Kidney capillary endothelial cell (primary cell): ENCODE measurements around the gene CYBRD1.
A peak's percentile ranks its signal among the peaks of the same experiment; 100 is the strongest.
"Not testable (repeated sequence)": the region's sequence is repeated elsewhere in the genome, so short reads cannot be mapped to it uniquely, and the experiment has no call there.

ENCODE experiments used
- DNase-seq: peaks from one replicate; pipeline ENCODE4 v3.0.0-alpha.2; 2018; ENCODE audit warnings: low spot score

The CYBRD1 gene

DNA sequence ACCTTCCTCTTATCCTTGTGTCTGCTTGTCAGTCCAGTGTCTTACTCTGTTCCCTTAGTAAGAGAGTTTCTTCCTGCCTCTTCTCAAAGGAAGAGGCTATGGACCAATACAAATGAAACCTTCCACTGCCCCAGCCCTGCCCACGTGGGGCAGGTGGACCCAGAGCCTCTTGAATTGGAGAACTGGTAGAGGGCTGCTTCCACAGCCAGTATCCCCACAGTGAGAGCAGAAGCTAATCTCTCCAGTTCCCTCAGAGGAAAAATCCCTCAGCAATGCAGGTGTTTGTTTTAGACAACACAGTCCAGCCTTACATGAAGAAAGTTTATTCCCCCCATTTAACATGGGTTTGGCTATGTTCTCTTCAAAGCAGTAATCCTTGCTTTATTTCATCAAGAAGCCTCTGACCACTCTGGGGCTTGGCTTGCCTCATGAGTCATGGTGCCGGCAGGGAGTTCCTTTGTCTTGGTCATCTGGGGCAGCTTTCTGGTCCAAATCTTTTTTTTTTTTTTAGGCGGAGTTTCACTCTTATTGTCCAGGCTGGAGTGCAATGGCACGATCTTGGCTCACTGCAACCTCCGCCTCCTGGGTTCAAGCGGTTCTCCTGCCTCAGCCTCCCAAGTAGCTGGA, 6.5 kb upstream of the CYBRD1 start:
- no peak for DNase-seq

DNA sequence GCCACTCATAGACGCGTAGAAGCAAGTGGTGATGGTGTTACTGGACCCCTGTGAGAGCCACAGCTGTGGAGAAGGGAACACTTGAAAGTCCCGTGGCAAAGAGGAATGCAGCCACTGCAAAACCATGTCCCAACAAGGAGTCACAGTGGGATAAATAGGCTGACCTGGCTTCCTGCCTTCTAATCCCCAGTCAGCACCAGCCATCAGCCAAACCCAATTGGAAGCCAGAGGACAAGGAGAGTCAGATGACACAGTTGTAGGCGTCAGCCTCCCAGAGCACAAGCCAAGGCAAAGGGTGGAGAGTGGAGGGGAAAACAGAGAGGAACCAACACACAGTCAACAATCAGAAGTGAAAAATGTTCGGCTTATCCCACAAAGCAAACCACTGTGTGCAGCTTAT, 5.5 kb upstream of the CYBRD1 start:
- DNase-seq = no peak

DNA sequence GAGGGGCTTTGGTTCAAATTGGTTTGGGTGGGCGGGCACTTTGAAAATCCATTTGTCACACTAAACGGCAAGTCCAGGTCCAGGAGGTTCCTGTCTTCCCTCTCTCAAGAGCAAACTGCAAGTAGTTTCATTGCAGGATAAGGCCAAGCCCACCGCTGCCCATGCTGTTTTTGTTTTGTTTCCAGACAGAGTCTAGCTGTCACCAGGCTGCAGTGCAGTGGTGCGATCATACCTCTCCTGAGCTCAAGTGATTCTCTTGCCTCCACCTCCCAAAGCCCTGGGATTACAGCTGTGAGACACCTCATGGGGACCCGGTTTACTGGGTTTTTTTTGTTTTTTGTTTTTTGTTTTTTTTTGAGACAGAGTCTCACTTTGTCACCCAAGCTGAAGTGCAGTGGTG, 1.8 kb upstream of the CYBRD1 start:
- no peak for DNase-seq

DNA sequence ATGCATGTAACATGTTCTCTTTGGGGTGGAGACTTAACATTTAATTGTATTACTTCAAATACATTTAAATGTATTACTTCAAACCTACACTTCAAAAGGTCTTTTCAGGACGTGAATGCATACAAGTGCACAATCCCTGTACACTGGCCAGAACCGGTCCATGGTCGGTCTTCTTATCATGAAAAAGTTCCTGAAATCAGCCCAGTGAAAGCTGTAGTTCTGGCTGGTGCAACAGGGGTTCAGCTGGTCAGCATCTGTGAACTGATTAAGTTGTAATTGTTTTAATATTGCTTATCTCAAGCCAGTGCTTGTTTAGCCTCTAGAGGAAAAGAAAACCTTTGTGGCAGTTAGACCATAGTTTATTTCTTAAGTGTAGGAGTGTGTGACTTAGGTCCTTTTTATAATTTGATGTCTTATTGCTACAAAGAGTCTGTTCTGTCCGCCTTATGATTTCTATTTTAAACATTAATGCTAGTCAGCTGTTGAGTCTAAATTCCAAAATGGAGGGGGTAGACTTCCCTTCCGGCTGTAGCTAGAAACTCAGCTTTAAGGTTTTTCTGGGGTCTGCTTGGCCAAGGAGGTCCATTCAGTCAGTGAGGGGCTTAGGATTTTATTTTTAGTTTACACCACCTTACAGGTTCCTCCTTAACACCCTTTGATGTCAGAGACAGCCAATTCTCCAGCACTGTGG, 768 bp upstream of the CYBRD1 start:
- no peak for DNase-seq

DNA sequence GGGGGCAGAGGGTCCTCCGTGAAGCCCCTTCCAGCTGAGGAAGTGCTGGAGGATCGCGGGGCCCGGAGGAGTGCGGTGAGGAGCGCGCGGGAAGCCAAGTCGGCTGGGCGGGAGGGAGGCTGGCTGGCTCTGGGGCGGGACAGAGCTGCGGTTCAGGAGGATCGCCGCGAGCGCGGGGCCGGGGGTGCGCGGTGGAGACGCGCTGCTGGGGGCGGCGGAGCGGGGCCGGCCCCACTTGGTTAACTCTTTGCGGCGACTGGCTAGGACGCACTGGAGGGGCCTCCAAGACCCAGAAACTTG, 464 bp downstream of the CYBRD1 start:
- DNase-seq = no peak

DNA sequence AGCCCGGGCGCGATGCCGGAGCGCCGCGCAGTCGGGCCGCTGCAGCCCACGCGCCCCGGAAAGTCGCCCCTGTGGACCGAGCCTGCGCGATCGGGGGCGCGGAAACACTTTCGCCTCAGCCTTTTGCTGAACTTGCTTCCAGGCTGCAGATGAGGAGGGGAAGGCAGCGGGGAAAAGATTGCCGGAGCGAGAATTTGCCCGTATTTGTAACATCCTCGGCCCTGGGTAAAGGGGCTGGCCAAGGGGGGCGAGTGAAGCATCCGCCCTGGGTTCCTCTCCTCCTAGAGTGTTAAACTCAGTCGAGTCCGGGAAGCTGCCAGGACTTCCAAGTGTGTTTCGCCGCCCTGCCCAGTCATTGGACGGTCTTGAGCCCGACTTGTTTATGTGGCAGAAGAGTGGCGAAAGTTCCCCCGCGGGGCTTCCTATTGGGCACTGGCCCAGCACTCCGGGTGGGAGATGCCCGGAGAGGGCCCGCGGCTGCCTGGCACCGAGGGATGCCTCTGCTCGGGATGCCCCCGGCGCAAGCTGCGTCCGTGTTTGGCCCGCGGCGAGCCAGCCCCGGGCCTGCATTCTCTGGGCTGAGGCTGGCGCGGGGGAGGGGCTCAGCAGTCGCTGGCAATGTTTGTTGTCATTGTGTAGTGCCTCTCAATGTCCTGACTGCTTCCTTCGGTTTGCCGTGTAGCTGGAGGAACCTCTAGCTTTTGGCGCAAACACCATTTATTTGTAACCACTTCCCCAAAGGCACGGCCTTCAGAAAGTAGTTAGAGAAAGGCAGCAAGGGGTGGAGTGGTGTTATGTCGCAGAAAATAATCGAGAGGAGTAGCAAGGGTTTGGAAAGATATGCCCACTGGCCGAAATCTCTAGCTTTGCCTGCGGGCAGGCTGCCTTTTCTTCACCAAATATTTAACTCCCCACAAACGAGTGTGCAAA, 1.1 kb downstream of the CYBRD1 start:
- peak; percentile 47 for DNase-seq

DNA sequence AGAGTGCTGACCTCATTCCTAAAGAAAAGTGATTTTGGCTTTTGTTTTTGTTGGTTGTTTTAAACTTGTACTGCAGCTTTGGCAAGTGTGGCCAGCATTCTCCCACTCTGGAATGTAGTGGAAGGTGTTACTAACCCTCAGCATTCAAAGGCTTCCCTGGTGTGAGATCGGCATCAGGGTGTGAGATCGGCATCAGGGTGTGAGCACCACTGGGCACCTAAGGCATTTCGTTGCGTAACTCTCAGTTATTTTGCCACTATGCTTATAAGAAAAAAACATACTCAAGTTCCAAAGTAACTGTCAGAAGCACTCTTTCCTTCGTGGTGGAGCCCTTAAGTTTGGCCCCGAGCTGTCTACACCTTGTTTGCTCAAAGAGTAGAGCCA, 1.7 kb downstream of the CYBRD1 start:
- DNase-seq = no peak

DNA sequence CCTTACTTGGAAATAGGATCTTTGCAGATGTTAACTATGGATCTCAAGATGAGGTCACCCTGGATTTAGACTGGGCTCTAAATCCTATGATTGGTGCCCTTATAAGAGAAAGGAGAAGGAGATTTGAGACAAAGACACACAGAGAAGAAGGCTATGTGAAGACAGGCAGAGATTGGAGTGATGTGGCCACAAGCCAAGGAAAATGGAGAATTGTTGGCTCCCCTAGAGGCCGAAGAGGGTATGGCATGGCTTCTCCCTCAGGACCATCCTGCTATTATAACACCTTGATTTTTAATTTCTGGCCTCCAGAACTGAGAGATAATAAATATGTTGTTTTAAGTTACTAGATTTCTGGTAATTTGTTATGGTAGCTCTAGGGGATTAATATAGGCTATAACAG, 7.6 kb downstream of the CYBRD1 start:
- DNase-seq = no peak

DNA sequence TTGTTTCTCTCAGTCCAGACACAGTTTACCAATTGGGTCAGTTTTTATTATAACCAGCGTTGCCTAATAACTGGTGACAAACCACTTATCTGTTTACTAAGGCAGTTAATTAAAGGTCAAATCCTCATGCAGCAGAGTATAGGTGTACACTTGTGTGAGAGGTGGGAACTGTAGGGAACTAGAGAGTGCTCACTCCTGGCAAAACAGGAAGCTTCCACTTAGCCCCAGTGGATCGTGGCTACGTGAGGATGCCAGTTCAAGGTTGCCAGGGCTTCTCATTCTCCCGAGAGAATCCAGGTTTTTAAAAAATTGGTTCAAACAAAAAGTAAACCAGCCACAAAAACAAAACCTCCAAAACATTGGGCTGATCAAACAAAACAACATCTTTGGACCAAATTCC, 8.1 kb downstream of the CYBRD1 start:
- no peak for DNase-seq

DNA sequence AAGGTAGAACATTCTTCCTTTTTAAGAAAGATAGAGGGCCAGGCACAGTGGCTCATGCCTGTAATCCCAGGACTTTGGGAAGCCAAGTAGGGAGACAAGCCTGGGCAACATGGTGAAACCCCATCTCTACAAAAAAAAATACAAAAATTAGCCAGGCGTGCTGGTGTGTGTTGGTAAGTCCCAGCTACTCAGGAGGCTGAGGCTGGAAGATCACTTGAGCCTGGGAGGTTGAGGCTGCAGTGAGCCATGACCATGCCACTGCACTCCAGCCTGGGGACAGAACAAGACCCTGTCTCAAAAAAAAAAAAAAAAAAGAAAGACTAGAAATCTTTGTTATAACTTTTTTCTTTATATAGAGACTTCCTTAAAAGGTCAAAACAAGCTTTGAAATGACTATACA, 8.6 kb downstream of the CYBRD1 start:
- DNase-seq = not testable (repeated sequence)

DNA sequence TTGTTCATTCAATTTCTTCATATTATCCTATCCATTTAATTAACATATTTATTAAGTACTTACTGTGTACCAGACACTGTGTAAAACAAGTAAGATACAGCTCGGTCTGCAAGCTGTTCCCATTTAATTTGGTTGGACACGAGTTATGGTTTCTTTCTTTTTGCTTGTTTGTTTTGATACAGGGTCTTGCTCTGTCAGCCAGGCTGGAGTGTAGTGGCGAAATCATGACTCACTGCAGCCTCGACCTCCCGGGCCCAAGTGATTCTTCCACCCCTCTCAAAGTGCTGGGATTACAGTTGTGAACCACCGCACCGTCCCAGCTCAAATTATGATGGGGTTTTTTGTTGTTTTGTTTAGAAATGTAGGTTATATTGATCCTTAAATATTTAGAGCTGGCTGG, 9.0 kb downstream of the CYBRD1 start:
- peak; percentile 9 for DNase-seq

DNA sequence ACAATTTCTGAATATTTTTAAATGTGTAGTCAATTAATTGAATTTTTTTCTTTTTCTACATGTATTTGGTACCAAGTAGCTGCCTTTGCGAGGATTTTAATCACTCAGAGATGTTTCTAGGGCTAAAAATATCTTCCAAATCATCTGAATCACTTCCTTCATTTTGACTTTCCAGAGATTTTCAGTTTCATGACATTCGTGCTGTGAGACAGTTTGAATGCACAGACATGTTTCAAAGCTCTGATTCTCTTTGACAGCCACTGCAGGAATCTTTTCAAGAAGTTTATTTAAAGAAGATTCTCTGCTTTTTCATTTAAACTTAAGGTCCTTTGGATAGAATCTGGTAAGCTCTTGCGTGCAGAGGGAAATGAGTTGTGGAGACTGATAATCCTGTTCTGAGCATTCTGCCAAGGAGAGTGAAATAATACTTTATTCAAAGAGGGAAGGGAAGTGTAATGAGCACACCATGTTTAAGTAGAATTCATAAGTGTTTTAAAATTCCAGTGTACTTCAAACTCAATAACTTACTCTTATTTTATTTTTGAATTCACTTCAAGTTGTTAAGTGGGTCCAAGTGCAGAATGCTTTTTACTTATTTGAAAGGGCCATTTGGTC, 9.7 kb downstream of the CYBRD1 start:
- no peak for DNase-seq

DNA sequence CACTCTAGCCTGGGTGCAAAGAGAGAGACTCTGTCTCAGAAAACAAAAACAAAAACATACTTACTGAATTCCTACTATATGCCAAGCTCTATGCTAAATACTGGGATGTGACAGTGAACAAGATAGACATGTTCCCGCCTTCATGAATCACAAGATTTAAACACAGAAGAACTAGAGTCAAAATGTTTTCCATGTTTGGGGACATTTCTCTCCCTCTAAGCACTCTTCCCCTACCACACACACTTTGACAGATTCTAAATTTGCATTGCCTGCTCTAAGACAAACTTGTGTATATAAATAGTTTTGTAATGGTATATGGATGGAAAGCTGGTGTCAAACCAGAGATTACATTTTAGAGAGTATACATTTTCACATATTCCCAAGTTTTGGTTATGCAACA, 11.1 kb downstream of the CYBRD1 start:
- no peak for DNase-seq

DNA sequence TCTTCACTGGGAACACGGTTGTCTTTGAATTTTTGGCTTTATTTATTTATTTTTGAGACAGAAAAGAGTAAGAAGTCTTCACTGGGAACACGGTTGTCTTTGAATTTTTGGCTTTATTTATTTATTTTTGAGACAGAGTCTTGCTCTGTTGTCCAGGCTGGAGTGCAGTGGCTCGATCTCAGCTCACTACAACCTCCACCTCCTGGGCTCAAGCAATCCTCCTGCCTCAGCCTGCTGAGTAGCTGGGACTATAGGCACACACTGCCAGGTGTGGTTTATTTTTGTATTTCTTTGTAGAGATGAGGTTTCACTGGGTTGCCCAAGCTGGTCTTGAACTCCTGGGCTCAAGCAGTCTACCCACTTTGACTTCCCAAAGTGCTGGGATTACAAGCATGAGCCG, 13.3 kb downstream of the CYBRD1 start:
- not testable (repeated sequence) for DNase-seq

DNA sequence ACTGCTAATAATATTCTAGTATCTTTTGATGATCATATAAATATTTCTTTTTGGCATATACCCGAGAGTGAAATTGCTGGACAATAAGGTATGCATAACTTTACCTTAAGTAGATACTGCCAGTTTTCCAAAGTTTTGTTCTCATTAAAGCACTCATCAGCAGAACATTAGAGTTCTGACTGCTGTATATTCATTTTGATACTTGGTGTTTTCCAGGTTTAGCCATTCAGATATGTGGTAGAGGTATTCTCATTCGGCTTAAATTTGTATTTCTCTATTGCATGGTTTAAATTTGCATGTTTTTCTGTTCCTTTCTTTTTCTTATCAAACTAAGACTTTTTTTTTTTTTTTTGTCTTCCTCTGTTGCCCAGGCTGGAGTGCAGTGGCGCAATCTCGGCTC, 18.2 kb downstream of the CYBRD1 start:
- DNase-seq = no peak

DNA sequence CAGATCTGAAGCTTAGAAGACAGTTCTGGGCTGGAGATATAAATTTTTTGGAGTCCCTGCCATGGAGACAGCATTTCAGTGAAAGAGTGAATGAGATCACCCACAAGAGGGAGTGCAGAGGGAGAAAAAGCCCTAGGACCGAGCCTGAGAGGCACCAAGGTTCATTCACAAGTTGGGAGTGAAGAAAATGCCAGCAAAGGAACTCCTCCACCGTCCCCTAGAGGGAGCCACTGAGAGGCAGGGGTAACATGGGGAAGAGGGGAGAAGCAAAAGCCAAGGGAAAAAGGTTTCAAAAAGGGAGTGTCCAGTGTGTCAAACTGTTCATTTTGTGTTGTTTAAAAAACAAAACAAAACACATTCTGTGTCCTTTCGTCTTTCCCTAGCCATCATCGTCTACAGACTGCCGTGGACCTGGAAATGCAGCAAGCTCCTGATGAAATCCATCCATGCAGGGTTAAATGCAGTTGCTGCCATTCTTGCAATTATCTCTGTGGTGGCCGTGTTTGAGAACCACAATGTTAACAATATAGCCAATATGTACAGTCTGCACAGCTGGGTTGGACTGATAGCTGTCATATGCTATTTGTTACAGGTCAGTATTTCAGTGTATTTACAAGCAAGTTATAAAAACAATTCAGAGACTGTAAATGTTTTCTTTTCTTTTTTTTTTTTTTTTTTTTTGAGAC, 19.1 kb downstream of the CYBRD1 start:
- no peak for DNase-seq

DNA sequence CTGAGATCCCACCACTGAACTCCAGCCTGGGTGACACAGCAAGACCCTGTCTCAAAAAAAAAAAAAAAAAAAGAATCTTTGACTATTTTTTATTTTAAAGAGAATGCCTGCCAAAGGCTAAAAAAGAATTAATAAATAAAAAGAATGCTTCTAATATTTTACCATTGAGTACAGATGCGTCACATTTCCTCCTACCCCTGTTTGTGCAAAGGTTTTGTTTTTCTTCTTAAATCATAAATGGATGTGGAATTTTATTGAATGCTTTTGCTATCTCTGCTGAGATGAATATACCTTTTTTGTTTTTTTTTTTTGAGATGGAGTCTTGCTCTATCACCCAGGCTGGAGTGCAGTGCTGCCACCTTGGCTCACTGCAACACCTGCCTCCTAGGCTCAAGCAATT, 22.8 kb downstream of the CYBRD1 start:
- no peak for DNase-seq

DNA sequence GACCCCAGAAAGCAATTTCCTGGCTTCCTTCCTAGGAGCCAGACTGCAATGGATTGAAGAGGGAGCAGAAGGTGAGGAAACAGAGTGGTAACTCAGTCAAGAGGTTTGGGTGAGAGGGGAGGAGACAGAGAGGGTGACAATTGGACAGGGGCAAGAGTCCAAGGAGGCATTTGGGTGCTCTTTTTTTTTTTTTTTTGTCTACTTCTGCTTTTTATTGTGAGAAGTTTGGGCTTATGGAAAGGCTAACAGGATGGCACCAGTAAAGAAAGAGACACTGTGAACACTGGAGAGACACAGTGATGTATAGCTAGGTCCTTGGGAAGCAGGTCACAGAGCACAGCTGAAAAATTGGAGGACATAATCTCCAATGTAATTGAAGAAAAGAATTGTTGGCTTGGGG, 25.0 kb downstream of the CYBRD1 start:
- no peak for DNase-seq

DNA sequence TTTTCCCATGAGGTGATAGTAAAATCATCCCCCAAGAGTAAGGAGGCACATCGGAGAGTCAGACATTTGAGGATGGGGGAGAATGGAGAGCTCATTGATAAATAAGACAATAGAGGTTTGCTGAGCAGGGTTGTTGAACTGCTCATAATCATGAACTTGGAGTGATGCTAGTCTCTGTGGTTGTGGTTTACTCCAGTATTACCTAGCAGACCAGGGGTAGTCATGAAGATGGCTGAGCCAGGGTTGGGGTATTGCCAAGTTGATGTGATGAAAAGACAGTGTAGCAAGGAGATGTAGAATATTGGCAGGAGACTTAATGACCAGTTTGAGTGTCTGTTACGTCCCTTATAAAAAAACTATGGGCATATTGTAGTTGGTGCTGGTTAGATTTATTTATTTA, 25.4 kb downstream of the CYBRD1 start:
- DNase-seq = no peak

DNA sequence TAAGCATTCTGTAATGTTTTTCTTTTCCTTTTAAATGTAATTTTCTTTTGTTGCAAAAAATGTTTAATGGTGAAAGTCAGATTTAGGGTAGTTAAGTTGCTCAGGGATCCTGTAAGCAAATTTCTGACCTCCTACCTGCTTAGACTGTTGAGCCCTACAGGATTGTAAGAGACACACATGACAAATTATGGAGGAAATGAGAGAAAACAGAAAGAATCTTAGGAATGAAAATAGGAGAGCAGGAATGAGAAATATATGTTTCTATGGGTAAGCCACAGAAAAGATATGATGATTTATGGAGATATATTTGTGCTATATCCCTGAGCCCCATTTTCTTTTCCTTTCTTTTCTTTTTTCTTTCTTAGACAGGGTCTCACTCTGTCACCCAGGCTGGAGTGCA, 28.3 kb downstream of the CYBRD1 start:
- no peak for DNase-seq

DNA sequence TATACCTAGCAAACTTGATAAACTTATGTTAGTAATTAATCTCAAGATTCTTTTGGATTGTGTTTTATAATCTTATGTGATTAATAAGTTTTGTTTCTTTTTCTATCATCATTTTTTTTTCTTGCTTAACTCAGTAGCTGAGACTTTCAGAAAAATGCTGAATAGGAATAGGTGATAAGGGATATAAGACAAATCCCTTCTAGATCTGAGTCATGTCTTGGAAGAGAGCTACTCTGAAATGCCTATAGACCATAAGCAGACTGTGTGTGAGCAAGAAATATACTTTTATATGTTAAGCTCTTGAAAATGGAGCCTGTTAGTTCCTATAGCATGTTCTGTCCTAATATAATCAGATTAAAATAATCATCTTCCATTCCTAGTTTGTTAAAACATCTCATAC, 29.6 kb downstream of the CYBRD1 start:
- DNase-seq = no peak

DNA sequence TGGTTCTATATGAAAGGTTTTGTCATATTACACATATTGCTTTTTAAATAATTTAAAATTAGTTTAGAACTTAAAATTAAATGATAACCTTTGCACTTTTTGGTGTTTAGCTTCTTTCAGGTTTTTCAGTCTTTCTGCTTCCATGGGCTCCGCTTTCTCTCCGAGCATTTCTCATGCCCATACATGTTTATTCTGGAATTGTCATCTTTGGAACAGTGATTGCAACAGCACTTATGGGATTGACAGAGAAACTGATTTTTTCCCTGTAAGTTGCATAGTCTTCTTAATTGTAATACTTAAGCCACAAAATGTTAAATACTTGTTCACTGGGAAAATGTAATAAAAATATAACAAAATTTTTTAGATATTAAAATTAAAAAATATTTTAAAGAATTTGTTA, 31.0 kb downstream of the CYBRD1 start:
- no peak for DNase-seq
